Astrocyte of the cerebellum (primary cell): ENCODE measurements around the gene GANC.

ENCODE experiments used
- DNase-seq: peaks from one replicate; pipeline ENCODE4 v3.0.0-alpha.2; 2011; ENCODE audit warnings: low read depth
- H3K4me3 ChIP-seq: 2 replicates; pipeline ENCODE4 v1.5.1; 2011; ENCODE audit warnings: mild to moderate bottlenecking, low read depth, low read length, moderate library complexity
- in situ Hi-C: cut with HindIII; loops from 2 replicates; pipeline ENCODE4 v1.10.0; 2017; ENCODE audit warnings: low sequenced_read_pairs
- TF ChIP-seq, protein P1 (sequence below): IDR thresholded peaks from 2 replicates; pipeline ENCODE4 v1.5.1; 2012; ENCODE audit warnings: low read length, low read depth, moderate library complexity, mild to moderate bottlenecking; ENCODE audit errors: missing control alignments

GANC gene

DNA sequence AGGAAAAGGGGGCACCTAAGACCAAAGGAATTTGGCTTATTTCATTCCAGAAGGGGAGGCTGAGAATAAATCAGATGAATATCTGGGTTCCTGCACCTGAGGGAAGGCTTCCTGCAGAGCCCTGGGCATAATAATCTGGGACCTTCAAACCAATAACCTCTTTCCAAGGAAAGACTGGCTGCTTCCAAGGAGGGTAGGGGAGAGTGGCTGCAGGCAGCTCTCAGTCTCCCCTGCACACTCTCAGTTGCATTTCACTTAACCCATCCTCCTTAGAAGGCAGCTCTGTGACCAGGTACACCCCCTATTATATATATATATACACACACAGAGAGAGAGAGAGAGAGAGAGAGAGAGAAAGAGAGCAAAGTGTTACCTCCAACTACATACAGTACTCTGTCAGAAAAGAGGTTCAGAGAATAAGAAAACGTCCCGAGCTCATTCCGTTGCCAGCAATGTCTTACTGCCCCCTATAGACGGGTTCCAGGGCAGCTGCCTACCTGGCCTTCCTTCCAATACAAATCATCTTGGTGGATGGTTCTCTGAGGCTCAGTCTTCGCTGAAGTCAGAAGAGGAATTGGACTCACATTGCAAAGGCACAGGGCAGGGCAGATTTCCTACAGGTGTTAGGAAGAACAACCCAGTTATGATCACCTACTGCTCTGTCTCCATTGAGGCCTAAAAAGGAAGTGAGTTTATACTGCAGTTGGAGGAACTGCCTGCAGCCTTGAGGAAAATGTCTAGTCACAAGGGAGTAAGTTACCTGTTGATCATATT is 112.4 kb downstream of the GANC start:
- peak; percentile 5 for DNase-seq
- in situ Hi-C loops, result no loop called here
- H3K4me3 ChIP-seq, result no peak overlapping the region
- TF ChIP-seq, protein P1, sequence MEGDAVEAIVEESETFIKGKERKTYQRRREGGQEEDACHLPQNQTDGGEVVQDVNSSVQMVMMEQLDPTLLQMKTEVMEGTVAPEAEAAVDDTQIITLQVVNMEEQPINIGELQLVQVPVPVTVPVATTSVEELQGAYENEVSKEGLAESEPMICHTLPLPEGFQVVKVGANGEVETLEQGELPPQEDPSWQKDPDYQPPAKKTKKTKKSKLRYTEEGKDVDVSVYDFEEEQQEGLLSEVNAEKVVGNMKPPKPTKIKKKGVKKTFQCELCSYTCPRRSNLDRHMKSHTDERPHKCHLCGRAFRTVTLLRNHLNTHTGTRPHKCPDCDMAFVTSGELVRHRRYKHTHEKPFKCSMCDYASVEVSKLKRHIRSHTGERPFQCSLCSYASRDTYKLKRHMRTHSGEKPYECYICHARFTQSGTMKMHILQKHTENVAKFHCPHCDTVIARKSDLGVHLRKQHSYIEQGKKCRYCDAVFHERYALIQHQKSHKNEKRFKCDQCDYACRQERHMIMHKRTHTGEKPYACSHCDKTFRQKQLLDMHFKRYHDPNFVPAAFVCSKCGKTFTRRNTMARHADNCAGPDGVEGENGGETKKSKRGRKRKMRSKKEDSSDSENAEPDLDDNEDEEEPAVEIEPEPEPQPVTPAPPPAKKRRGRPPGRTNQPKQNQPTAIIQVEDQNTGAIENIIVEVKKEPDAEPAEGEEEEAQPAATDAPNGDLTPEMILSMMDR, result peak; percentile 67

DNA sequence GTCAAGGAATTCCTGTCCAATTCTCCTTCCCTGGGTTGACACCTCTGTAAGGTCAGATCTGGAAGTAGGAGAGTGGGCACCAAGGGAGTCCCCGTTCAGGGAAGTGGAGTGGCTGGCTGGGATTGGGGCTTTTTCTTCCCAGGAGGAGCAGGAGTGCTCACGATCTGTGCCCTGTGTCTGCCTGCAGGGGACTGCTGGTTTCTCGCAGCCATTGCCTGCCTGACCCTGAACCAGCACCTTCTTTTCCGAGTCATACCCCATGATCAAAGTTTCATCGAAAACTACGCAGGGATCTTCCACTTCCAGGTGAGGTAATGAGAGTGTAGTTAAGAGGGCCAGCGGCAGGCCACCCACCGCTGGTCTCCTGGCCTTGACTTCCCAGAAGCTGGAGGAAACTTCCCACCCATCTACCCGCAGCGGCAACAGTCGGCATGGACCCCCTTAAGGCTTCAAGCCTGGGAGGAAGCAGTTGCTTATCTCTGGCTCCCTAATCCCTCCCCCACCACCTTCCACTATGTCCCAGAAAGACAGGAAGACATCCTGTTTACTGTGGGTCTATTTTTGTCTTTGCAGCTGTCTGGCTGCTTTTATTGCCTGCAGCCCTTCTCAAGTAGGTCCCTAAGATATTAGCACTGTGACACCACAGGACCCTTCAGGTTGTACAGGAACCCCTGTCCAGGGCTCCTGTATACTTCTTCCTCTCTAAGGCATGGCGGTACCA is 113.1 kb downstream of the GANC start:
- in situ Hi-C loops, result no loop called here
- no peak for DNase-seq
- no peak overlapping the region for H3K4me3 ChIP-seq
- TF ChIP-seq, protein P1, result no peak

DNA sequence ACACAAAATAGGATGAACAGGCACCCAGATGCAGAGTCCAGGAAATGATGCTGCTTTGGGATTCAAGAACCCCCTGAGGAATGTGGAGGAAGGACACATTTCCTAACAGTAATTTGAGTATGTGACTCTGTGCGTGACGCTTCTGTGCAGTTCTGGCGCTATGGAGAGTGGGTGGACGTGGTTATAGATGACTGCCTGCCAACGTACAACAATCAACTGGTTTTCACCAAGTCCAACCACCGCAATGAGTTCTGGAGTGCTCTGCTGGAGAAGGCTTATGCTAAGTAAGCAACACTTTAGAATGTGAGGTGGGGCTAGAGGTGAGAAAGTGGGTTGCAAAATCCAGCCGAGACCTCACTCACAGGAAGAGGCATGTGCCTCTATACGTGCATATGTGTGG is 114.6 kb downstream of the GANC start:
- TF ChIP-seq, protein P1, result no peak
- no peak for DNase-seq
- no peak overlapping the region for H3K4me3 ChIP-seq
- in situ Hi-C loops, result no loop called here

DNA sequence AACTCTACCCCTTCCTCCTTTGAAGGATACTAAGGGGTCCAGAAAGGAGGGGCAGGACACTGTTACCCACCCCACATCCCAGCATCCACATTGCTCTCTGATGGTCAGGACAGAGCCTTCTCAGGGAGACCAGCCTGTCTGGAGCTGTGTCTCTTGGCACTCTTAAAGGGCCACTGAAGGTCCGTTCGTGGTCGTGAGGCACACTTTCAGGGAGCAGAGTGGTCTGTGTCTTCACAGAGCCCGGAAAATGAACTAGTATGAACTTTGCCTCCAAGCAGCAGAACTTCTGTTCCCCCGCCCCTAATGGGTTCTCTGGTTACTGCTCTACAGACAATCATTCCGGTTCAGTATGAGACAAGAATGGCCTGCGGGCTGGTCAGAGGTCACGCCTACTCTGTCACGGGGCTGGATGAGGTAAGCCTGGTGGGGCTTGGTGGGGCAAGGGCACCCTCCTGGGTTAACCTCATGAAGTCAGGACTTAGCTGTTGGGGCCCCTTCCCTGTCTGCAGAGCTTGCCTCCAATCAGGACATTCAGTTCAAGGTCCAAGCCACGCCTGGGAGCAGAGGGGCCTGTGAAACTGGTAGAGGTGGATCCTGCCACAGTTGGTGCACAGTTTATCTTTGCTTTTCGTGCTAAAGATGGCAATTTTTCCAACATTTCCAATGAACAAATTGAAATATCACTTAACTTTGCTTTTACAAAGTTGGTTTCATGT is 119.5 kb downstream of the GANC start:
- no peak for DNase-seq
- TF ChIP-seq, protein P1, result no peak
- in situ Hi-C loops, result no loop called here
- H3K4me3 ChIP-seq, result no peak overlapping the region

DNA sequence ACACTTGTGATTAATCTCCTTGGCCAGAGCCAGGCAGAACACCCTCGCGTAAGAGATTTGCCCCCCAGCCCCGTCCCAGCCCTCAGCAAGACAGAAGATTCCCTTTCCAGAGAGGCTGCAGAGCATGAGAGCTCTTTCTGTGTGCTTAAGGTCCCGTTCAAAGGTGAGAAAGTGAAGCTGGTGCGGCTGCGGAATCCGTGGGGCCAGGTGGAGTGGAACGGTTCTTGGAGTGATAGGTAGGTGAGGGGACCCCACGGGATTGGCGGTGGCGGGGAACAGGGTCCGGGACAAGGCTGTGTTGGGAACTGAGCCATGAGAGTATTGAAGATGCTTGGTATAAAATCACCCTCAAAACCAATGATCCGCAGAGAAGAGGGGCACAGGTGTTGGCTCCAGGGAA is 121.1 kb downstream of the GANC start:
- H3K4me3 ChIP-seq, result no peak overlapping the region
- no peak for DNase-seq
- in situ Hi-C loops, result no loop called here
- TF ChIP-seq, protein P1, result no peak

DNA sequence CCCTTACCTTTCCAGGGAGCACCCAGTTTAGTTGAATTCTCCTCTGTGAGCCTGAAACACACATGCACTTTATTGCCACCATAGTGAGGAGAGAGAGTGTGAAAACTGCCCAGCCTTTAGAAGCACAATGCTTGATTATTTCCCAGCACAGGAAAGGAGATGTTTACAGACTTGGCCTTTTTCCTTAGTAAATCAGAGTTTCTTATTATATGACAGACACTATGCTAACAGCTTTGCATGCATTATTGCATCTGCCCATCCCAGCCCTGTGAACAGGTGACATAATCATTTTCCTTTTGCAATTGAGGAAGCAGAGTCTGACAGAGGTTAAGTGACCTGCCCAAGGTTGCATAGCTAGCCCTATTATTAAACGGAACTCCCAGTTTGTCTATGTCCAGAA is 122.8 kb downstream of the GANC start:
- in situ Hi-C loops, result no loop called here
- no peak for DNase-seq
- H3K4me3 ChIP-seq, result no peak overlapping the region
- TF ChIP-seq, protein P1, result no peak
